ENCODE data around the gene TPST2.
A peak's percentile ranks its signal among the peaks of the same experiment; 100 is the strongest.
"Not testable (repeated sequence)": the region's sequence is repeated elsewhere in the genome, so short reads cannot be mapped to it uniquely, and the experiment has no call there.

TPST2 gene

DNA sequence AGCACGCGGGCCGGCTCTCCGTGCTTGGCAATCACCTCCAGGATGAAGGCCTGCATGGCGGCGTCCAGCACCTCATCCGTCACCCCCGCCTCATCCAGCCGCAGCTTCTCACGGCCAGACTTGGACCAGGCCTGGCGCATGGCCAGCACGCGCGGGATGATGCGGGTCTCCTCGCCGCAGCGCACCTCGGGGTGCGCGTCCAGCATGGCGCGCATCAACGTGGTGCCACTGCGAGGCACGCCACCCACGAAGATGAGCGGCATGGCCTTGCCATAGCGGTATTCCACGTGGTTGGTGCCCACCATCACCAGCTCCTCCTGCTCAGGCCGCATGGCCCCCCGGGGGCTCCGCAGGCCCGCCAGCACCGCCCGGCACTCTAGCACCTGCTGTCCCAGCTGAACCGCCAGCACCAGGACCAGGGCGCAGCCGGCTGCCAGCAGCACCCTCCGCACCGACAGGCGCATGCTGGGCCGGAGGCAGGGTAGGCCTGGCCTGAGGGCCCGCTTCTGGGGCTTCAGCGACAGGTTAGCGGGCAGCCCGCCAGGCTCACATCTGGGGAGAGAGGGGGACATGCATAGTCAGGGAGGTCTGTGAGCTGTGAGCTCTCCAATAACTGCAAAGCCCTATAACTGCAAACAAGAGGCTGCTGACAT lies 48.6 kb downstream of the TPST2 start:
- Histone ChIP-seq H3K36me3 (ENCODE audit: control insufficient read depth, insufficient read depth, low read length, severe bottlenecking) (peaks cover 30% of the 10 kb centered on the region), H3K4me3 (ENCODE audit: low read length) (no peak overlapping the region), H3K4me1 (ENCODE audit: control insufficient read depth, insufficient read depth, low read length) (peaks cover 6% of the 10 kb centered on the region), H3K27me3 (replicated peaks; ENCODE audit: control insufficient read depth, insufficient read depth, low read length) (no peaks in the 10 kb centered on the region), H3K9ac (ENCODE audit: low read length) (no peak overlapping the region), H3K9me3 (ENCODE audit: control insufficient read depth, low read length) (no peaks in the 10 kb centered on the region)
- no peak for DNase-seq (ENCODE audit: low read depth)

DNA sequence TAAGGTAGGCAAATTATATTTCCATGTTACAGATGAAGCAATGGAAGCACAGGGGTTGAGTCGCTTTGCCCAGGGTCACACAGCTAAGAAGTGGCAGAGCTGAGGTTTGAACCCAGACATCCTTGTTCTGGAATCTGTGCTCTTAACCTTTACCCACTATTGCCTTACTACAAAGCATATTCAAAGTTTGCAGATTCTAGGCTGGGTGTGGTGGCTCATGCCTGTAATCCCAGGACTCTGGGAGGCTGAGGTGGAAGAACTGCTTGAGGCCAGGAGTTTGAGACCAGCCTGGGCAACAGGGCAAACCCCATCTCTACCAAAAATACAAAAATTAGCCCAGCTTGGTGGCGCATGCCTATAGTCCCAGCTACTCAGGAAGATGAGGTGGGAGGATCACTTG lies 49.8 kb downstream of the TPST2 start:
- no peak for DNase-seq (ENCODE audit: low read depth)
- Histone ChIP-seq H3K4me3 (ENCODE audit: low read length) (no peak overlapping the region), H3K4me1 (ENCODE audit: control insufficient read depth, insufficient read depth, low read length) (peaks cover 6% of the 10 kb centered on the region), H3K36me3 (ENCODE audit: control insufficient read depth, insufficient read depth, low read length, severe bottlenecking) (peaks cover 39% of the 10 kb centered on the region), H3K27me3 (replicated peaks; ENCODE audit: control insufficient read depth, insufficient read depth, low read length) (no peaks in the 10 kb centered on the region), H3K9me3 (ENCODE audit: control insufficient read depth, low read length) (no peaks in the 10 kb centered on the region), H3K9ac (ENCODE audit: low read length) (no peak overlapping the region)

DNA sequence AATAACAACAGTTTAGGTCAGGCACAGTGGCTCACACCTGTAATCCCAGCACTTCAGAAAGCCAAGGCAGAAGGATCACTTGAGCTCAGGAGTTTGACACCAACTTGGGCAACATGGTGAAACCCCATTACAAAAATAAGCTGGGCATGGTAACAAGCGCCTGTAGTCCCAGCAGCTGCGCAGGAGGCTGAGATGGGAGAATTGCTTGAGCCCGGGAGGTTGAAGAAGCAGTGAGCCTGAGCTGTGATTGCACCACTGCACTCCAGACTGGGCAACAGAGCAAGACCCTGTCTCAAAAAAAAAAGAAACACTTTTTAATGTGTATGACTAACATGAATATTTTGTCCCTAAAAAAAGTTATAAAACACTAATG lies 53.2 kb downstream of the TPST2 start:
- no peaks in the 10 kb centered on the region for H3K4me1 ChIP-seq (ENCODE audit: control insufficient read depth, insufficient read depth, low read length)
- H3K4me3 ChIP-seq (ENCODE audit: low read length) = no peak overlapping the region

DNA sequence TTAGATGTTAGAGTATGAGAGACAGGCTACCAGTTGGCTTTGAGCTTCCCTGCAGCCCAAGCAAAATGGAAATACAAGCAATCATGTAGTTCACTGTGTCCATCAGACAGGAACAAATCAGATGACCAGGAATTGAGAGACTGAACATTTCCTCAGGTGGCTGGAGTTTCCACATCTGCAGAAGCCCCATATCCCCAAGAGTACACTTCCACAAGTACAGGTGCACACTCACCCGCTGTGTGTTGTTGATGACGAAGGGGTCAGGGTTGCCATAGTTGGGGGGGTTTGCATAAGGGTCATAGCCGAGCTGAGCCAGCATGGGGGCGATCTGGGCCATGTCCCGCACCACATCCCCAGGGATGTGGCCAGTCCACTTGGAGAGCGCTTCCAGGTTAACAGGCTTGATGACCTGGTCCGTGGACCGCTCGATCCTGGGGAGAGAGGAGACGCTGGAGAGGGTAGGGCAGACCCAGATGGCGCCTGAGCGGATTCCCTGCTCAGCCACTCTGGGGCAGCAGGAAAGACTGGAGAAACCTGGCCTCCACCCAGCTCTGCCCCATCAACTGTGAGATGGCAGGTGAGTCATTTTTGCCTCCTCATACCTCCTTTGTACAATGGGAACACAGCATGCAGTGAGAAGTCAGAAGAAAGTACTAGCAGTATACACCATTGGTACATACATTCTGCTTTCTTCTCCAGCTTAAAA lies 53.7 kb downstream of the TPST2 start:
- Histone ChIP-seq H3K9ac (ENCODE audit: low read length) (no peak overlapping the region), H3K4me1 (ENCODE audit: control insufficient read depth, insufficient read depth, low read length) (no peaks in the 10 kb centered on the region), H3K27me3 (replicated peaks; ENCODE audit: control insufficient read depth, insufficient read depth, low read length) (no peaks in the 10 kb centered on the region), H3K4me3 (ENCODE audit: low read length) (no peak overlapping the region), H3K36me3 (ENCODE audit: control insufficient read depth, insufficient read depth, low read length, severe bottlenecking) (peaks cover 42% of the 10 kb centered on the region), H3K9me3 (ENCODE audit: control insufficient read depth, low read length) (no peaks in the 10 kb centered on the region)
- no peak for DNase-seq (ENCODE audit: low read depth)

More for the DNA sequence above, 53.2 kb downstream of the TPST2 start:
- no peaks in the 10 kb centered on the region for H3K9me3 ChIP-seq (ENCODE audit: control insufficient read depth, low read length)
- H3K36me3 ChIP-seq (ENCODE audit: control insufficient read depth, insufficient read depth, low read length, severe bottlenecking) = peaks cover 37% of the 10 kb centered on the region
- no peak for DNase-seq (ENCODE audit: low read depth)
- H3K9ac ChIP-seq (ENCODE audit: low read length) = no peak overlapping the region
- no peaks in the 10 kb centered on the region for H3K27me3 ChIP-seq (replicated peaks; ENCODE audit: control insufficient read depth, insufficient read depth, low read length)

DNA sequence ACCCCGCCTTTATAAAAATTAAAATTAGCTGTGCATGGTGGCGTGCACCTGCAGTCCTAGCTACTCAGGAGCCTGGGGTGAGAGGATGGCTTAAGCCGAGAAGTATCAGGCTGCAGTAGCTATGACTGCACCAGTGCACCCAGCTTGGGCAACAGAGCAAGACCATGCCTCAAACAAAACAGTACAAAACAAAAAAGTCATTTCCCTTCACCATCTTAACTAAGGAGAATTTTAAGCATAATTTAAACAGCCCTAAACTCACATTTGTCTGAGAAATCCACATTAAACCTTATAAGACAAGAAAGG lies 54.4 kb downstream of the TPST2 start:
- no peaks in the 10 kb centered on the region for H3K4me1 ChIP-seq (ENCODE audit: control insufficient read depth, insufficient read depth, low read length)
- H3K27me3 ChIP-seq (replicated peaks; ENCODE audit: control insufficient read depth, insufficient read depth, low read length) = no peaks in the 10 kb centered on the region
- H3K4me3 ChIP-seq (ENCODE audit: low read length) = no peak overlapping the region
- H3K9me3 ChIP-seq (ENCODE audit: control insufficient read depth, low read length) = no peaks in the 10 kb centered on the region
- no peak for DNase-seq (ENCODE audit: low read depth)
- peaks cover 40% of the 10 kb centered on the region for H3K36me3 ChIP-seq (ENCODE audit: control insufficient read depth, insufficient read depth, low read length, severe bottlenecking)
- H3K9ac ChIP-seq (ENCODE audit: low read length) = no peak overlapping the region

DNA sequence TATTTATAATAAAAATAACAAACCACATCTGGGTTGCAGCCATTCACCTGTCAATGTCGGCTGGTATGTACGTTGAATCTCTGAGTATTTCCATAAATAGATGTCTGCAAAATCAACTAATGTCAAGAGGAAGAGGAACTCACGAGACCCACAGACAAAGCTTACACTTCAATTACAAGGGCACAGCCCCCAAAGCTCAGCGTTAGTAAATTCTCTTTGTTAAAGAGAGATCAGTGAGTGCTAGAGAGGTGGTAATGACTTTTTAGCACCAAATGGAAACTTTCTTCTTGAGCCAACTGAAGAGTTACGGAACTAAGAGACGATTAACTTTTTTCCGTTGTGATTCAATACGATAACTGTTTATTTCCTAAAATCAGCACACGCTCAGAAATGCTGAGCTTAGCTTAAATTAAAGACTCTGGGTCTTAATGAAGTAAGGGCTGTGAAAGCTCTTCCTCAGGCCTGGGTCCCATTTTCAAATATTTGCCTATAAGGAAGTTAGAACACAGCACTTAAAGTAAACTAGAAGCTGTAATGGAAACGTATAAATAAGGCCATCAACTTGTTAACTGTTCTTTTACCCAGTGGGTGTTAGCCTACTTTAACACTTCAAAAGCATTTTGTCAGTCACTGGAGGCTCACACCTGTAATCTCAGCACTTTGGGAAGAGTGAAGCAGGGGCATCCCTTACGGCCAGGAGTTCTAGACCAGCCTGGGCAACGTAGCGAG lies 54.9 kb downstream of the TPST2 start:
- H3K36me3 ChIP-seq (ENCODE audit: control insufficient read depth, insufficient read depth, low read length, severe bottlenecking) = peaks cover 35% of the 10 kb centered on the region
- H3K9ac ChIP-seq (ENCODE audit: low read length) = no peak overlapping the region
- peaks cover 1% of the 10 kb centered on the region for H3K4me1 ChIP-seq (ENCODE audit: control insufficient read depth, insufficient read depth, low read length)
- H3K9me3 ChIP-seq (ENCODE audit: control insufficient read depth, low read length) = no peaks in the 10 kb centered on the region
- H3K27me3 ChIP-seq (replicated peaks; ENCODE audit: control insufficient read depth, insufficient read depth, low read length) = no peaks in the 10 kb centered on the region
- DNase-seq (ENCODE audit: low read depth) = no peak
- no peak overlapping the region for H3K4me3 ChIP-seq (ENCODE audit: low read length)

DNA sequence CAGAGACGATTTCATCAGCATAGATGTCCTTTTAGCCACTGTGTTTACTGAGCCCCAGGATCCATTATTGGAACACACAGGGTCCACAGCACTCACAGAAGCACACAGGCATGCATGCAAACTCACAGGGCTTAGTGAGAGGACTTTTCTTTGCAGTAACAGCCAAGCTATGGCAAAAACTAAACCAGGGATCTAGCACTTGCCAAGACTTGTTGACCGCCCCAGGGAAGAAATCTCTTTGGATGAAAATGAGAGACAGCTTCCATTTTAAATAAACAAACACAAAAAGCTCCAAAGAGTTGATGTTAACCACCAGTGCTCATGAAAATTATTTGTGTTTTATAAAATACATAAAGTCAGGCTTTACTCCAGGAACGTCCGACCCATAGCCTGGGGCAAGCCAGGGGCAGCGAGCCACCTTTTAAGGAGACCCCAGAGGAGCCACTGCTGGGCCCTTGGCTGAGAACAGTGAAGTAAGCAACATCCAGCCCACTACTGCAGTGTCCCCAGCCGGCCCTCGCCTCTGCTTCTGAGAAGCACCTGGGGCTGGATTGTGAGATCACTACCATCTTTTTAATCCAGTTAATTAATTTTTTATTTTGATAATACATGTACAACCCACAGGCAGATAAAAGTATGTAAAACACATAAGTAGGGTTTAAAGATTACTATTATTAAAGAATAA lies 55.6 kb downstream of the TPST2 start:
- DNase-seq (ENCODE audit: low read depth) = no peak
- Histone ChIP-seq H3K36me3 (ENCODE audit: control insufficient read depth, insufficient read depth, low read length, severe bottlenecking) (peaks cover 36% of the 10 kb centered on the region), H3K4me1 (ENCODE audit: control insufficient read depth, insufficient read depth, low read length) (peaks cover 8% of the 10 kb centered on the region), H3K9ac (ENCODE audit: low read length) (no peak overlapping the region), H3K4me3 (ENCODE audit: low read length) (no peak overlapping the region), H3K9me3 (ENCODE audit: control insufficient read depth, low read length) (no peaks in the 10 kb centered on the region), H3K27me3 (replicated peaks; ENCODE audit: control insufficient read depth, insufficient read depth, low read length) (no peaks in the 10 kb centered on the region)

DNA sequence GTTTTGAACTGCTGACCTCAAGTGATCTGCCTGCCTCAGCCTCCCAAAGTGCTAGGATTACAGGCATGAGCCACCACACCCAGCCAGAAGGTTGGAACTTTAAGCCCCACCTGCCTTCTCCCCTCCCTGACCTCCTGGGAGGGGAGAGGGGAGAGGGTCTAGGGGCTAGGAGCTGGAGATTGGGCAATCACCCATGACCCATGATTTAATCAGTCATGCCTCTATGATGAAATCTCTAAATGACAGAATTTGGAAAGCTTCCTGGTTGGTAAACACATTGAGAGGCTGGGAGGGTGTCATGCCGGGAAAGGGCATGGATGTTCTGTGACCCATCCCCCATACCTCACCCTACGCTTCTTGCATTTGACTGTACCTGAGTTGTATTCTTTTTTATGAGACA lies 60.6 kb downstream of the TPST2 start:
- no peak overlapping the region for H3K4me3 ChIP-seq (ENCODE audit: low read length)
- H3K9me3 ChIP-seq (ENCODE audit: control insufficient read depth, low read length) = no peaks in the 10 kb centered on the region
- H3K9ac ChIP-seq (ENCODE audit: low read length) = no peak overlapping the region
- H3K4me1 ChIP-seq (ENCODE audit: control insufficient read depth, insufficient read depth, low read length) = peaks cover 8% of the 10 kb centered on the region
- DNase-seq (ENCODE audit: low read depth) = peak; percentile 54
- H3K36me3 ChIP-seq (ENCODE audit: control insufficient read depth, insufficient read depth, low read length, severe bottlenecking) = peaks cover 46% of the 10 kb centered on the region
- no peaks in the 10 kb centered on the region for H3K27me3 ChIP-seq (replicated peaks; ENCODE audit: control insufficient read depth, insufficient read depth, low read length)

DNA sequence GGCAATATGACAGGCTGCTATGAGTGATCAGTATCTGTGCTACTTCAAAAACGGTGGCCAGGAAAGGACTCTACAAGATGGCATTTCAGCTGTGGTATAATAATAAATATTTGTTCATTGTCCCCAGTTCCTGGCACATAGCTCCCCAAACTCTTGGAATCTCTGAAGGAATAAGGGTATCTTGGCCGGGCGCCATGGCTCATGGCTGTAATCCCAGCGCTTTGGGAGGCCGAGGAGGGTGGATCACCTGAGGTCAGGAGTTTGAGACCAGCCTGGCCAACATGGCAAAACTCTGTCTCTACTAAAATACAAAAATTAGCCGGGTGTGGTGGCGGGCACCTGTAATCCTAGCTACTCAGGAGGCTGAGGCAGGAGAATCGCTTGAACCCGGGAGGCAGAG lies 61.4 kb downstream of the TPST2 start:
- not testable (repeated sequence) for H3K27me3 ChIP-seq (replicated peaks; ENCODE audit: control insufficient read depth, insufficient read depth, low read length); H3K9me3 ChIP-seq (ENCODE audit: control insufficient read depth, low read length); DNase-seq (ENCODE audit: low read depth); H3K4me1 ChIP-seq (ENCODE audit: control insufficient read depth, insufficient read depth, low read length); H3K4me3 ChIP-seq (ENCODE audit: low read length); H3K9ac ChIP-seq (ENCODE audit: low read length)
- peaks cover 51% of the 10 kb centered on the region for H3K36me3 ChIP-seq (ENCODE audit: control insufficient read depth, insufficient read depth, low read length, severe bottlenecking)

DNA sequence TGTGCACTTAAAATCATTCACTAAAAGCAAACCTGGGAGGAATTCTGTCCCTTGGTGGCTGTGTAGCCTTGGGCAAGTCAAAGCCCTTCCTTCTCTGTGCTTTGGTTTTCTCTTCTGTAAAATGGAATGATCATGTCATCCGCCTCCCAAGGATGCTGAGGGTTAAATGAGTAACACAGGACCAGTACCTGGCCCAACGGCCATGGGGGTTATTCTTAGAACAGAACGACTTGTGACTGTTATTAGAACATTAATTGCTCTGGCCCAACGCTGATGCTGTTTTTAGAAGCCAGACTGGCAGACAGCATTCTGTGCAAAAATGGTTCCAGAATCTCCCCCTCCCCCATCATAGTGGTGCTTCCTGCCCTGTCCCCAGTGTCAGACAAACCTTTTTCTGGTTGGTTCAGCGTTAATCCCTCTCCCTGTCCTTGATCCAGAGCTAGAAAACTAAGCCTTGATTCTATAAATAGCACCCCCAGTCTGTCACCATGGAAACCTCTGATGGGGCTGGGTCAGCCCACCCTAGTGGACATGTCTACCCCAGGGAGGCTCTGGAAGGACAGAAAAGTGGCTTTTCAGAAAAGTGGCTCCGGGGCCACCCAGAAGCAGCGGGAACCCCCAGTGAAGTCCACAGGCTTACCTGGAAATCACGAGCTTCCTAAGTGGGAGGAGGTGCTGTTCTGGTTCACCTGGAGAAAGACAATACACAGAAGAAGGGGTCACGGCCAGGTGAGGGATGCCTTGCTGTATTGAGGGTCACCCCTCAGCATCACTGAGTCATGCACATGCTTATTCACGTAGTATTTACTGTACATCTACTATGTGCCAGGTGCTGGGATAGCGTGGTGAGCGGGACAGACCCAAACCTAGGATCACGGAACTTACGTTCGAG lies 62.1 kb downstream of the TPST2 start:
- no peaks in the 10 kb centered on the region for H3K27me3 ChIP-seq (replicated peaks; ENCODE audit: control insufficient read depth, insufficient read depth, low read length)
- no peak overlapping the region for H3K9ac ChIP-seq (ENCODE audit: low read length)
- H3K36me3 ChIP-seq (ENCODE audit: control insufficient read depth, insufficient read depth, low read length, severe bottlenecking) = peaks cover 51% of the 10 kb centered on the region
- H3K9me3 ChIP-seq (ENCODE audit: control insufficient read depth, low read length) = no peaks in the 10 kb centered on the region
- no peak for DNase-seq (ENCODE audit: low read depth)
- H3K4me3 ChIP-seq (ENCODE audit: low read length) = no peak overlapping the region
- peaks cover 8% of the 10 kb centered on the region for H3K4me1 ChIP-seq (ENCODE audit: control insufficient read depth, insufficient read depth, low read length)

Measured in adipocyte (in vitro differentiated cells).